Measurements from ENCODE around the gene ZNF665. TPM values are rescaled to one million over a fixed set of nuclear protein-coding genes. Genes with fewer than 3 reads are reported as not detected.
"Not testable (repeated sequence)": the region's sequence is repeated elsewhere in the genome, so short reads cannot be mapped to it uniquely, and the experiment has no call there.

The ZNF665 gene
- 1.4 to 4.7 TPM (median 3.3 TPM) in 3 replicates for total RNA-seq
- long read RNA-seq, partial matches to known transcripts, result 0 of 1 reads
- long read RNA-seq, other reads (novel, unspliced or antisense), result 1 of 1 reads

- no peak for TF ChIP-seq CTCF (IDR thresholded peaks at IDR 0.05)
- peaks cover 3% of the 10 kb centered on the region for H3K9me3 Mint-ChIP-seq (ENCODE audit: low read depth)
- H3K4me3 Mint-ChIP-seq (ENCODE audit: unreplicated experiment), result peak within 1 kb of the TSS; percentile 92
- H3K27ac Mint-ChIP-seq (ENCODE audit: unreplicated experiment), result peak within 1 kb of the TSS; percentile 89
- no peak for DNase-seq (ENCODE audit: low spot score)
- peaks cover 13% of the 10 kb centered on the region for H3K36me3 Mint-ChIP-seq (ENCODE audit: low read depth)
- H3K4me1 Mint-ChIP-seq (ENCODE audit: low read depth), result peaks cover 28% of the 10 kb centered on the region
- H3K27me3 Mint-ChIP-seq (ENCODE audit: low read depth), result no peaks in the 10 kb centered on the region
Observed at GRCh38 chr19:53192771-53193534, at the start of gene ZNF665. Gene ZNF665 (minus strand): TSS chr19:53193358. CDS start chr19:53182898, 10,460 bp downstream.

GRCh38 chr19:53237114-53237777, 44.1 kb upstream of the ZNF665 start:
- Mint-ChIP-seq H3K27ac (ENCODE audit: unreplicated experiment) (no peak overlapping the region), H3K4me1 (ENCODE audit: low read depth) (no peaks in the 10 kb centered on the region), H3K4me3 (ENCODE audit: unreplicated experiment) (no peak overlapping the region), H3K36me3 (ENCODE audit: low read depth) (peaks cover 63% of the 10 kb centered on the region), H3K9me3 (ENCODE audit: low read depth) (peaks cover 78% of the 10 kb centered on the region), H3K27me3 (ENCODE audit: low read depth) (no peaks in the 10 kb centered on the region)
- no peak for DNase-seq (ENCODE audit: low spot score)
- no peak for TF ChIP-seq CTCF (IDR thresholded peaks at IDR 0.05)

- H3K36me3 Mint-ChIP-seq (ENCODE audit: low read depth), result peaks cover 14% of the 10 kb centered on the region
- H3K27me3 Mint-ChIP-seq (ENCODE audit: low read depth), result no peaks in the 10 kb centered on the region
- no peaks in the 10 kb centered on the region for H3K4me1 Mint-ChIP-seq (ENCODE audit: low read depth)
- TF ChIP-seq CTCF (IDR thresholded peaks at IDR 0.05), result no peak
- no peak overlapping the region for H3K27ac Mint-ChIP-seq (ENCODE audit: unreplicated experiment)
- H3K9me3 Mint-ChIP-seq (ENCODE audit: low read depth), result peaks cover 58% of the 10 kb centered on the region
- DNase-seq (ENCODE audit: low spot score), result no peak
- H3K4me3 Mint-ChIP-seq (ENCODE audit: unreplicated experiment), result no peak overlapping the region
Observed at GRCh38 chr19:53224606-53225005, 31.4 kb upstream of the ZNF665 start.

GRCh38 chr19:53222716-53223115, 29.6 kb upstream of the ZNF665 start:
- not testable (repeated sequence) for H3K27me3 Mint-ChIP-seq (ENCODE audit: low read depth); DNase-seq (ENCODE audit: low spot score); H3K4me1 Mint-ChIP-seq (ENCODE audit: low read depth)

GRCh38 chr19:53212703-53213320, 19.7 kb upstream of the ZNF665 start:
- Mint-ChIP-seq H3K27ac (ENCODE audit: unreplicated experiment) (no peak overlapping the region), H3K36me3 (ENCODE audit: low read depth) (peaks cover 68% of the 10 kb centered on the region), H3K4me3 (ENCODE audit: unreplicated experiment) (no peak overlapping the region), H3K4me1 (ENCODE audit: low read depth) (no peaks in the 10 kb centered on the region), H3K9me3 (ENCODE audit: low read depth) (peaks cover 79% of the 10 kb centered on the region), H3K27me3 (ENCODE audit: low read depth) (no peaks in the 10 kb centered on the region)
- no peak for TF ChIP-seq CTCF (IDR thresholded peaks at IDR 0.05)
- no peak for DNase-seq (ENCODE audit: low spot score)

More at GRCh38 chr19:53222716-53223115, 29.6 kb upstream of the ZNF665 start:
- H3K27ac Mint-ChIP-seq (ENCODE audit: unreplicated experiment); H3K4me3 Mint-ChIP-seq (ENCODE audit: unreplicated experiment): not testable (repeated sequence)
- Mint-ChIP-seq H3K36me3 (ENCODE audit: low read depth) (peaks cover 18% of the 10 kb centered on the region), H3K9me3 (ENCODE audit: low read depth) (peaks cover 60% of the 10 kb centered on the region)

GRCh38 chr19:53211554-53211953, 18.4 kb upstream of the ZNF665 start:
- H3K4me1 Mint-ChIP-seq (ENCODE audit: low read depth); H3K27me3 Mint-ChIP-seq (ENCODE audit: low read depth); DNase-seq (ENCODE audit: low spot score); H3K27ac Mint-ChIP-seq (ENCODE audit: unreplicated experiment); H3K4me3 Mint-ChIP-seq (ENCODE audit: unreplicated experiment): not testable (repeated sequence)
- H3K36me3 Mint-ChIP-seq (ENCODE audit: low read depth), result peaks cover 78% of the 10 kb centered on the region
- H3K9me3 Mint-ChIP-seq (ENCODE audit: low read depth), result peaks cover 86% of the 10 kb centered on the region

Data from chondrocyte (in vitro differentiated cells).